Smooth muscle cell (in vitro differentiated cells): ENCODE measurements around the gene QSER1. TPM values are rescaled to one million over a fixed set of nuclear protein-coding genes. Genes with fewer than 3 reads are reported as not detected.
A peak's percentile ranks its signal among the peaks of the same experiment; 100 is the strongest.

Source experiments
- DNase-seq: peaks from one replicate; lab custom pipeline; 2025; ENCODE audit not compliant: unreplicated experiment; lab: John Stamatoyannopoulos, UW
- H2AFZ ChIP-seq: fragments of 200-600 bp; sonication (generic); 2 replicates; pipeline ENCODE4 v1.6.0; 2016; ENCODE audit warnings: antibody characterized with exemption, low read depth, mild to moderate bottlenecking
- H3F3A ChIP-seq: fragments of 200-600 bp; sonication (generic); 2 replicates; pipeline ENCODE4 v1.6.0; 2017; ENCODE audit warnings: antibody characterized with exemption, low read depth
- H3K27ac ChIP-seq: fragments of 200-600 bp; sonication (generic); 2 replicates; pipeline ENCODE4 v1.5.1; 2016; ENCODE audit warnings: low read depth, mild to moderate bottlenecking
- H3K27me3 ChIP-seq: fragments of 200-600 bp; sonication (generic); 2 replicates; pipeline ENCODE4 v1.6.1; 2016; ENCODE audit warnings: low read depth, mild to moderate bottlenecking
- H3K36me3 ChIP-seq: fragments of 200-600 bp; sonication (generic); 2 replicates; pipeline ENCODE4 v1.5.1; 2016; ENCODE audit warnings: low read depth
- H3K4me1 ChIP-seq: fragments of 200-600 bp; sonication (generic); 2 replicates; pipeline ENCODE4 v1.5.1; 2016; ENCODE audit warnings: low read depth
- H3K4me2 ChIP-seq: fragments of 200-600 bp; sonication (generic); 2 replicates; pipeline ENCODE4 v1.6.0; 2016; ENCODE audit warnings: mild to moderate bottlenecking
- H3K4me3 ChIP-seq: fragments of 200-600 bp; sonication (generic); 2 replicates; pipeline ENCODE4 v1.5.1; 2016; ENCODE audit warnings: mild to moderate bottlenecking
- H3K79me2 ChIP-seq: fragments of 200-600 bp; sonication (generic); 2 replicates; pipeline ENCODE4 v1.6.0; 2016; ENCODE audit warnings: low read depth, mild to moderate bottlenecking
- H3K9ac ChIP-seq: fragments of 200-600 bp; sonication (generic); 2 replicates; pipeline ENCODE4 v1.6.0; 2016; ENCODE audit warnings: low read depth
- H3K9me3 ChIP-seq: fragments of 200-600 bp; sonication (generic); replicated peaks from 2 replicates; pipeline ENCODE4 v1.5.1; 2016; ENCODE audit warnings: low read depth
- H4K20me1 ChIP-seq: fragments of 200-600 bp; sonication (generic); 2 replicates; pipeline ENCODE4 v1.6.0; 2016; ENCODE audit warnings: low read depth
- WGBS: methylation state at CpG from one replicate; pipeline ENCODE4 v1.1.7; 2016; ENCODE audit warnings: low lambda C conversion rate; 5-methylcytosine and 5-hydroxymethylcytosine counted together
- polyA plus RNA-seq: library from polyadenylated mRNA; unstranded; fragments of >200 nt; fragmentation: Nextera tagmentation; extraction: Ambion mirVana; gene quantifications from 2 replicates; pipeline ENCODE4 v1.2.1, GENCODE V29; 2016
- total RNA-seq: library from RNA; depleted of rRNA; stranded (reverse); fragments of >200 nt; gene quantifications from 2 replicates; pipeline ENCODE4 v1.2.3, GENCODE V29; 2014
- TF ChIP-seq, protein P1 (sequence below): fragments of 200-600 bp; sonication (generic); IDR thresholded peaks from 2 replicates; pipeline ENCODE4 v1.5.1; 2017; ENCODE audit warnings: borderline replicate concordance, mild to moderate bottlenecking, antibody characterized with exemption; ENCODE audit not compliant: insufficient read depth, poor library complexity, severe bottlenecking

QSER1 gene
- total and polyA plus RNA-seq, 2 experiments from 2014 or later = 4.1 to 31.6 TPM

DNA sequence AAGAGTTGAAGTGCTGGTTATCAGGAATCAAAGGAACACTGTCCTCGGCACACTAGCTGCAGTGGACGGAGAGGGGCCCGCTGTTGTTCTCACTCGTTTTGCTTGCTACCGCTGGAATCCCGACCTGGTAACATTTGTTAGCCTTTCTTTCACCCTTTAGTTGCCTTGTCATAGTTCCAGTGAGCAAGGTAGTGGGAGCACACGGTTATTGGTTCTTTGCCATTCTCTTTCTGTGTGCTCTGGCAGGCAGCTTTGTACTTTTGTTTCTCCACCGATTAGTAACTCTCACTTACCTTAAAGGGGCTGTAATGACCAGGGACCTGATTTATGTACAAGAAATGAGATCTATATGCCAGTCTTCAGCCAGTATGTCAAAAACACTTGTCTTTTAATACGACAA is 124.9 kb downstream of the QSER1 start:
- 74% methylated on average over 9 of the region's 9 CpGs for WGBS
- Histone ChIP-seq H4K20me1 (peaks cover 6% of the 10 kb centered on the region), H3K79me2 (no peaks in the 10 kb centered on the region), H3K4me3 (peak overlapping the region; percentile 62), H3K9me3 (no peaks in the 10 kb centered on the region), H2AFZ (no peak overlapping the region), H3K9ac (no peak overlapping the region), H3K27me3 (no peaks in the 10 kb centered on the region), H3K36me3 (no peaks in the 10 kb centered on the region), H3K4me1 (no peaks in the 10 kb centered on the region), H3F3A (peaks cover 11% of the 10 kb centered on the region), H3K27ac (no peak overlapping the region), H3K4me2 (peak overlapping the region; percentile 91)
- no peak for DNase-seq
- TF ChIP-seq, protein P1, sequence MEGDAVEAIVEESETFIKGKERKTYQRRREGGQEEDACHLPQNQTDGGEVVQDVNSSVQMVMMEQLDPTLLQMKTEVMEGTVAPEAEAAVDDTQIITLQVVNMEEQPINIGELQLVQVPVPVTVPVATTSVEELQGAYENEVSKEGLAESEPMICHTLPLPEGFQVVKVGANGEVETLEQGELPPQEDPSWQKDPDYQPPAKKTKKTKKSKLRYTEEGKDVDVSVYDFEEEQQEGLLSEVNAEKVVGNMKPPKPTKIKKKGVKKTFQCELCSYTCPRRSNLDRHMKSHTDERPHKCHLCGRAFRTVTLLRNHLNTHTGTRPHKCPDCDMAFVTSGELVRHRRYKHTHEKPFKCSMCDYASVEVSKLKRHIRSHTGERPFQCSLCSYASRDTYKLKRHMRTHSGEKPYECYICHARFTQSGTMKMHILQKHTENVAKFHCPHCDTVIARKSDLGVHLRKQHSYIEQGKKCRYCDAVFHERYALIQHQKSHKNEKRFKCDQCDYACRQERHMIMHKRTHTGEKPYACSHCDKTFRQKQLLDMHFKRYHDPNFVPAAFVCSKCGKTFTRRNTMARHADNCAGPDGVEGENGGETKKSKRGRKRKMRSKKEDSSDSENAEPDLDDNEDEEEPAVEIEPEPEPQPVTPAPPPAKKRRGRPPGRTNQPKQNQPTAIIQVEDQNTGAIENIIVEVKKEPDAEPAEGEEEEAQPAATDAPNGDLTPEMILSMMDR = no peak

DNA sequence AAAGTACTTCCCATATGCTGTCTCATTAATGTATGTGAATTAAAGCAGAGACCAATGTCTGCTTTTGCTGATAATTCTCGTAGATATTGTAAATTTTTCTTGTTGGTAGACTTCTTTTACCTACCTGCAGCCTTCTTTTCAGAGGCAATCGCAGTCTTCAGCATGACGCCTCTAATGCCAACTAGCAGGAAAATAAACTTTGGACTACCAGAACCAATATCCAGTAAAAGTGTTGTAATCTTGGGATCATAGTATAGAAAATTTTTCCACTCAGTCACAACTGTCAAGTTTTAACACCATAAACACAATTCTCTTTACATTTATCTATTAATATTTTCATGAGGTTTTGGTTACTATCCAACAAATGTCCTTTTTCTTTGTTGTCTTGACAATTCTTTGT is 125.4 kb downstream of the QSER1 start:
- TF ChIP-seq, protein P1 = no peak
- Histone ChIP-seq H3K9ac (no peak overlapping the region), H3K9me3 (no peaks in the 10 kb centered on the region), H3K79me2 (no peaks in the 10 kb centered on the region), H2AFZ (no peak overlapping the region), H3K4me1 (no peaks in the 10 kb centered on the region), H4K20me1 (peaks cover 6% of the 10 kb centered on the region), H3K4me3 (peak overlapping the region; percentile 62), H3K27me3 (no peaks in the 10 kb centered on the region), H3K4me2 (peak overlapping the region; percentile 91), H3K27ac (no peak overlapping the region), H3F3A (peaks cover 11% of the 10 kb centered on the region), H3K36me3 (no peaks in the 10 kb centered on the region)
- no peak for DNase-seq
- 87% methylated on average over 3 of the region's 3 CpGs for WGBS

- Histone ChIP-seq H3K4me2 (no peak overlapping the region), H3K79me2 (no peaks in the 10 kb centered on the region), H3K9ac (no peak overlapping the region), H3F3A (peaks cover 11% of the 10 kb centered on the region), H3K27ac (no peak overlapping the region), H3K27me3 (no peaks in the 10 kb centered on the region), H3K4me3 (no peak overlapping the region), H3K9me3 (no peaks in the 10 kb centered on the region), H2AFZ (no peak overlapping the region), H4K20me1 (peaks cover 6% of the 10 kb centered on the region), H3K4me1 (no peaks in the 10 kb centered on the region), H3K36me3 (no peaks in the 10 kb centered on the region)
- 95% methylated on average over 6 of the region's 6 CpGs for WGBS
- TF ChIP-seq, protein P1 = no peak
- no peak for DNase-seq
These were observed 126.2 kb downstream of the QSER1 start for GRCh38 chr11:33018840-33019239.

- peak overlapping the region; percentile 65 for H3K4me2 ChIP-seq
- H3K36me3 ChIP-seq = no peaks in the 10 kb centered on the region
- H3F3A ChIP-seq = peaks cover 11% of the 10 kb centered on the region
- no peak for DNase-seq
- H2AFZ ChIP-seq = no peak overlapping the region
- no peaks in the 10 kb centered on the region for H3K79me2 ChIP-seq
- H3K27ac ChIP-seq = no peak overlapping the region
- H3K9me3 ChIP-seq = no peaks in the 10 kb centered on the region
- 97% methylated on average over 1 of the region's 1 CpG for WGBS
- no peaks in the 10 kb centered on the region for H3K4me1 ChIP-seq
- no peak overlapping the region for H3K9ac ChIP-seq
- no peak overlapping the region for H3K4me3 ChIP-seq
- TF ChIP-seq, protein P1 = no peak
- H4K20me1 ChIP-seq = peaks cover 6% of the 10 kb centered on the region
- no peaks in the 10 kb centered on the region for H3K27me3 ChIP-seq
These were observed 128.9 kb downstream of the QSER1 start for GRCh38 chr11:33021501-33021900.
